ENCODE data around the gene AADACL4. TPM values are rescaled to one million over a fixed set of nuclear protein-coding genes. Genes with fewer than 3 reads are reported as not detected.

Gene AADACL4
- total and polyA plus RNA-seq, 10 of the 15 experiments (the other 5 are each of a cell fraction or from before 2014, with no cell fraction given): not detected

DNA sequence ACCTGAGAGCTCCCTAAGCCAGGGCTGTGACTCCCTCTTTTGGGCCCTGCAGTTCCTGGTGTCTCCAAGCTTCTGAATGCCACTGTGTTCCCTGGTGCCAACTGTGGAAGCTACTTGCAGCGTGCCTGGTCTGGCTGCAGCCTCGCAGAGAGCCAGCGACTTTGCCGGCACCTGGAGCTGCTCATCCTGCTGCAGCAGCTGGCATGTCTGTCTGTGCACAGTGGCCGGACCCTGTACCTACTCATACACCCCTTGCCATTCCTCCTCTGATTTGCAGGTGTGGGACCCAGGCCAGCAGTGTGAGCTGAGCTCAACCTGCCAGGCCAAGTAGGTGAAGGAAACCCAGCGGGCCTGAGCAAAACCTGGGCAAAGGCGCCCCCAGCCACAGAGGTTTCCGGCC lies 12.3 kb upstream of the AADACL4 start:
- no peak for ATAC-seq
- no peak overlapping the region for H2AFZ ChIP-seq (ENCODE audit: control insufficient read depth, low read depth, low read length)
- H3K4me1 ChIP-seq (ENCODE audit: control insufficient read depth, insufficient read depth, low read length): no peaks in the 10 kb centered on the region
- no peak overlapping the region for H3K4me2 ChIP-seq (ENCODE audit: control insufficient read depth, insufficient read depth)
- H3K27ac ChIP-seq (ENCODE audit: control insufficient read depth, insufficient read depth): no peak overlapping the region
- 55% methylated on average over 8 of the region's 8 CpGs for WGBS (ENCODE audit: insufficient coverage, insufficient replicate concordance, low lambda C conversion rate, missing lambda C conversion rate)
- ChIA-PET CTCF (interaction anchor here (1.1 kb wide), 1 partner anchor 317 kb away, joined by 3 read pairs; no protein-coding TSS in a partner anchor), SMC1A (ENCODE audit: uncharacterized antibody, unreplicated experiment) (interaction anchor here (0.7 kb wide), 1 partner anchor 27 kb away, joined by 3 read pairs; no protein-coding TSS in a partner anchor), RAD21 (ENCODE audit: unreplicated experiment) (no interaction called here), POLR2A (no interaction called here)
- in situ Hi-C loops (cut with MboI) (no loop called here), intact Hi-C loops (cut with micrococcal nuclease; ENCODE audit: unreplicated experiment) (no loop called here)
- H3K9ac ChIP-seq (ENCODE audit: control insufficient read depth, insufficient read depth, low read length): no peak overlapping the region
- H3K4me3 ChIP-seq: no peak overlapping the region
- no peaks in the 10 kb centered on the region for H3K27me3 ChIP-seq (replicated peaks in 1 of 2; ENCODE audit: control insufficient read depth in 2 of 2, insufficient read depth in 2 of 2, low read length in 1 of 2)
- TF ChIP-seq HDAC2 (IDR thresholded peaks at IDR 0.05): no peak
- TF ChIP-seq SIN3A (IDR thresholded peaks at IDR 0.05; ENCODE audit: low read depth, low read length): no peak
- no peak for TF ChIP-seq RAD51 (IDR thresholded peaks at IDR 0.05)
- H3K9me3 ChIP-seq (replicated peaks; ENCODE audit: control insufficient read depth, insufficient read depth, low read length): no peaks in the 10 kb centered on the region; the same call in 2 of the 3 replicates
- H4K20me1 ChIP-seq (ENCODE audit: control insufficient read depth, insufficient read depth): no peaks in the 10 kb centered on the region
- H3K79me2 ChIP-seq (ENCODE audit: control insufficient read depth, insufficient read depth, low read length): no peaks in the 10 kb centered on the region
- no peak for FAIRE-seq
- no peaks in the 10 kb centered on the region for H3K36me3 ChIP-seq (ENCODE audit: control insufficient read depth in 2 of 2, insufficient read depth in 2 of 2, low read length in 1 of 2)
- DNase-seq (ENCODE audit: low read depth, low spot score): no peak
- no TSS peak for BruUV-seq (replicated peaks)

DNA sequence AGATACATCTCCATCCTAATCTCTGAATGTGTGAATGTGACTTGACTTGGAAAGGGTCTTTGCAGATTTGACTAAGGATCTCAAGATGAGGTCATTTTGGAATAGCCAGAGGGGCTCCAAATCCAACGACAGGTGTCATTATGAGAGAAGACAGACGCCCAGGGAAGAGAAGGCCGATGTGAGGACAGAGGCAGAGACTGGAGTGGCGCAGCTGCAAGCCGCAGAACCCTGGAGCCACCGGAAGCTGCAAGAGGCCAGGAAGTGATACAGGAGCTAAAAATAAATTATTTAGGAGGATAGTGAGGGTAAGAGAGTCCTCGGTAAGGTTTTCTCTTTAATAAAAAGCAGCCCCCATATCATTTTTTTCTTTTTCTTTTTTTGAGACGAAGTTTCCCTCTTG lies 9.7 kb upstream of the AADACL4 start:
- no peak overlapping the region for H3K4me3 ChIP-seq
- H3K27ac ChIP-seq (ENCODE audit: control insufficient read depth, insufficient read depth): no peak overlapping the region
- no peaks in the 10 kb centered on the region for H3K27me3 ChIP-seq (replicated peaks in 1 of 2; ENCODE audit: control insufficient read depth in 2 of 2, insufficient read depth in 2 of 2, low read length in 1 of 2)
- no peak for FAIRE-seq
- no peak overlapping the region for H3K4me2 ChIP-seq (ENCODE audit: control insufficient read depth, insufficient read depth)
- ChIA-PET CTCF (no interaction called here), POLR2A (no interaction called here), RAD21 (ENCODE audit: unreplicated experiment) (no interaction called here), SMC1A (ENCODE audit: uncharacterized antibody, unreplicated experiment) (no interaction called here)
- WGBS (ENCODE audit: insufficient coverage, insufficient replicate concordance, low lambda C conversion rate, missing lambda C conversion rate): 25% methylated on average over 8 of the region's 8 CpGs
- no peaks in the 10 kb centered on the region for H3K4me1 ChIP-seq (ENCODE audit: control insufficient read depth, insufficient read depth, low read length)
- no peak for ATAC-seq
- no peaks in the 10 kb centered on the region; the same call in 2 of the 3 replicates for H3K9me3 ChIP-seq (replicated peaks; ENCODE audit: control insufficient read depth, insufficient read depth, low read length)
- in situ Hi-C loops (cut with MboI) (no loop called here), intact Hi-C loops (cut with micrococcal nuclease; ENCODE audit: unreplicated experiment) (no loop called here)
- no peaks in the 10 kb centered on the region for H4K20me1 ChIP-seq (ENCODE audit: control insufficient read depth, insufficient read depth)
- no peaks in the 10 kb centered on the region for H3K79me2 ChIP-seq (ENCODE audit: control insufficient read depth, insufficient read depth, low read length)
- no peak overlapping the region for H2AFZ ChIP-seq (ENCODE audit: control insufficient read depth, low read depth, low read length)
- no peaks in the 10 kb centered on the region for H3K36me3 ChIP-seq (ENCODE audit: control insufficient read depth in 2 of 2, insufficient read depth in 2 of 2, low read length in 1 of 2)
- BruUV-seq (replicated peaks): no TSS peak
- no peak for DNase-seq (ENCODE audit: low read depth, low spot score)
- H3K9ac ChIP-seq (ENCODE audit: control insufficient read depth, insufficient read depth, low read length): no peak overlapping the region
- no peak for TF ChIP-seq FOXK2 (IDR thresholded peaks at IDR 0.05)
- no peak for TF ChIP-seq ZNF384 (IDR thresholded peaks at IDR 0.05; ENCODE audit: borderline replicate concordance, low read depth, low read length)
- TF ChIP-seq NR2C2 (IDR thresholded peaks at IDR 0.05; ENCODE audit: borderline replicate concordance, control insufficient read depth, insufficient read length, low read depth): no peak
- TF ChIP-seq GABPA (IDR thresholded peaks at IDR 0.05; ENCODE audit: low read depth): no peak
- no peak for TF ChIP-seq PAX5 (IDR thresholded peaks at IDR 0.05; ENCODE audit: borderline replicate concordance, low read depth, low read length)
- TF ChIP-seq SP1 (IDR thresholded peaks at IDR 0.05; ENCODE audit: low read depth, low read length): no peak
- no peak for TF ChIP-seq SUZ12 (IDR thresholded peaks at IDR 0.05; ENCODE audit: unreplicated experiment)
- no peak for TF ChIP-seq NR2C1 (IDR thresholded peaks at IDR 0.05)
- no peak for TF ChIP-seq BCL11A (IDR thresholded peaks at IDR 0.05; ENCODE audit: low read depth, low read length)
- TF ChIP-seq, protein P1, sequence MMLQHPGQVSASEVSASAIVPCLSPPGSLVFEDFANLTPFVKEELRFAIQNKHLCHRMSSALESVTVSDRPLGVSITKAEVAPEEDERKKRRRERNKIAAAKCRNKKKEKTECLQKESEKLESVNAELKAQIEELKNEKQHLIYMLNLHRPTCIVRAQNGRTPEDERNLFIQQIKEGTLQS (IDR thresholded peaks at IDR 0.05; ENCODE audit: borderline replicate concordance, extremely low read depth, low read depth, low read length): no peak

Measured in GM12878 (cell line).